ENCODE results near the gene NUP93.

GRCh38 chr16:56701534-56701933 lies 28.4 kb upstream of the NUP93 start:
- no peak for TF ChIP-seq CTCF (IDR thresholded peaks at IDR 0.05; ENCODE audit: poor library complexity, severe bottlenecking)
- no peak for TF ChIP-seq REST (IDR thresholded peaks at IDR 0.05; ENCODE audit: borderline replicate concordance)
- no peak for TF ChIP-seq POLR2AphosphoS5 (IDR thresholded peaks at IDR 0.05)
- no peak for TF ChIP-seq EZH2 (IDR thresholded peaks at IDR 0.05; ENCODE audit: borderline replicate concordance, insufficient read depth, low read length, poor library complexity, severe bottlenecking)
